ENCODE measurements around the gene MGAT2.
"Not testable (repeated sequence)": the region's sequence is repeated elsewhere in the genome, so short reads cannot be mapped to it uniquely, and the experiment has no call there.

Gene MGAT2

DNA sequence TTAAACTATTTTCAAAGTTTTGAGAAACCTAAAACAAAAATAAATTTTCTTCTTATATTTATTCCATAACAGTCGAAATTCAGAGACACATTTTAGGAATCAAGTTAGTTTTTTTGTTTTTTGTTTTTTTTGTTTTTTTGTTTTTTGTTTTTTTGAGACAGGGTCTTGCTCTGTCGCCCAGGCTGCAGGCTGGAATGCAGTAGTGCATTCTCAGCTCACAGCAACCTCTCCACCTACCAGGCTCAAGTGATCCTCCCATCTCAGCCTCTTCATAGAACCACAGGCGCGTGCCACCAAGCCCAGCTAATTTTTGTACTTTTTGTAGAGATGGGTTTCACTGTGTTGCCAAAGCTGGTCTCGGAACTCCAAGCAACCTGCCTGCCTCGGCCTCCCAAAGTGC lies 32.9 kb downstream of the MGAT2 start:
- no peak for DNase-seq (ENCODE audit: low read depth in 2 of 3, low spot score in 1 of 3)

DNA sequence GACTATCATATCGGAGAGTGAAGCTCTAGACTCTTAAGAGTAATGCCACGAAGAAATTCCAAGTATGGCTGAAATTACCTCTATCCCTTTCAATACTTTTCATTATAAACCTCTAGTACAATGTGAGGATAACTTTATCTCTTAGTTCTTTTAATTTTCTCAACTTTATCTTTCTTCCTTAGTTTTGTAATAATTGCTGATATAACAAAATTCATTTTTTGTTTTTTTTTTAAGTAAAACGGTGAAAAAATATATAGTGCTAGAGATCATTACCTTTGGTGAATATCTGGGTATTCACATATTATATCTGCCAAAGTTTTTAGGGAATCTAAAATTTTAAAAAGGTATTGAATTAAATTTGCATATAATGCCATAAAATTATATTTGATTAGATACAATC lies 33.9 kb downstream of the MGAT2 start:
- no peak for DNase-seq (ENCODE audit: low read depth in 2 of 3, low spot score in 1 of 3)

- DNase-seq (ENCODE audit: low read depth in 2 of 3, low spot score in 1 of 3): not testable (repeated sequence)
These were observed 36.9 kb downstream of the MGAT2 start for GRCh38 chr14:49657500-49657899.

- DNase-seq (ENCODE audit: low read depth in 2 of 3, low spot score in 1 of 3): no peak
These were observed 39.2 kb downstream of the MGAT2 start for GRCh38 chr14:49659526-49660455.

DNA sequence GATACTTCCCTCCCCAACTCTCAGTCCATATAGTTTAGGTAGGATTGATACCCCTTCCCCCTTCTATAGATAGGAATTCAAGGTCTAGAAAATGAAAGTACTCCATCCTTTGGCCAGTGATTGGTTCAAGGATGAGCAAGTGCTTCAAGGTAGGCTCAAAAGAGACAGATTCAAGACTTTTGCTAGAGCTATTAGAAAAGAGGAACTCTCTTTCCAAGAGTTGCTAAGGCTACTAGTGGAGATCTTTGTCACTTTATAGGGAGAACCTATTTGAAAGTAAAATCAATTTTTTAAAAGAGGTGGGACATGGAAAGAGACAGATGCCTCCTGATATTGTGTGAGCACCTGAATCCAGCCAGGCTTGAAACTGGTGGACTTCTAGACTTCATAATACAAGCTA lies 49.9 kb downstream of the MGAT2 start:
- DNase-seq (ENCODE audit: low read depth in 2 of 3, low spot score in 1 of 3): no peak
